Neural cell (in vitro differentiated cells): ENCODE data around the gene C20orf202. TPM values are rescaled to one million over a fixed set of nuclear protein-coding genes. Genes with fewer than 3 reads are reported as not detected.

ENCODE experiments used
- H2AFZ ChIP-seq: fragments of 200-600, 300-800 bp; sonication (generic), shearing (Covaris generic); 2 replicates; pipeline ENCODE4 v1.6.0; 2014; ENCODE audit warnings: low read depth, mild to moderate bottlenecking, antibody characterized with exemption, low read length, moderate library complexity
- H3F3A ChIP-seq: fragments of 200-600 bp; shearing (Covaris generic); 2 replicates; pipeline ENCODE4 v1.6.1; 2016; ENCODE audit warnings: mild to moderate bottlenecking, moderate library complexity, mixed read lengths, antibody characterized with exemption, low read length; ENCODE audit not compliant: insufficient read depth, poor library complexity, severe bottlenecking
- H3K27ac ChIP-seq: fragments of 200-600, 300-800 bp; sonication (generic), shearing (Covaris generic); 2 replicates; pipeline ENCODE4 v1.5.1; 2014; ENCODE audit warnings: mild to moderate bottlenecking, low read length, moderate library complexity
- H3K27me3 ChIP-seq: fragments of 300-800, 200-600 bp; sonication (generic), shearing (Covaris generic); 2 replicates; pipeline ENCODE4 v1.6.0; 2014; ENCODE audit warnings: mild to moderate bottlenecking, low read depth, low read length, moderate library complexity; ENCODE audit not compliant: insufficient read depth
- H3K36me3 ChIP-seq: fragments of 300-800, 200-600 bp; sonication (generic), shearing (Covaris generic); 2 replicates; pipeline ENCODE4 v1.5.1; 2014; ENCODE audit warnings: mild to moderate bottlenecking, antibody characterized with exemption, low read length, moderate library complexity; ENCODE audit not compliant: insufficient read depth
- H3K4me2 ChIP-seq: fragments of 300-800, 200-600 bp; sonication (generic), shearing (Covaris generic); 2 replicates; pipeline ENCODE4 v1.6.0; 2014; ENCODE audit warnings: mild to moderate bottlenecking, low read length
- H3K4me3 ChIP-seq: fragments of 300-800, 200-600 bp; sonication (generic), shearing (Covaris generic); 2 replicates; pipeline ENCODE4 v1.5.1; 2014; ENCODE audit warnings: mild to moderate bottlenecking, low read length, moderate library complexity
- H3K79me2 ChIP-seq: fragments of 200-600 bp; shearing (Covaris generic); replicated peaks from 2 replicates; pipeline ENCODE4 v1.6.0; 2014; ENCODE audit warnings: mild to moderate bottlenecking, low read length, moderate library complexity; ENCODE audit not compliant: insufficient read depth
- H3K9ac ChIP-seq: fragments of 300-800, 200-600 bp; sonication (generic), shearing (Covaris generic); 2 replicates; pipeline ENCODE4 v1.6.1; 2016; ENCODE audit warnings: mild to moderate bottlenecking, low read length, mixed read lengths
- H3K9me2 ChIP-seq: fragments of 200-600 bp; shearing (Covaris generic); 2 replicates; pipeline ENCODE4 v1.6.1; 2016; ENCODE audit warnings: mild to moderate bottlenecking, low read length, mixed read lengths; ENCODE audit not compliant: insufficient read depth
- H3K9me3 ChIP-seq: fragments of 200-600, 300-800 bp; sonication (generic), shearing (Covaris generic); 2 replicates; pipeline ENCODE4 v1.6.1; 2016; ENCODE audit warnings: mild to moderate bottlenecking, mixed run types, low read length, moderate library complexity, mixed read lengths
- H4K20me1 ChIP-seq: fragments of 200-600 bp; shearing (Covaris generic); 2 replicates; pipeline ENCODE4 v1.6.1; 2016; ENCODE audit warnings: mild to moderate bottlenecking, mixed run types; ENCODE audit not compliant: insufficient read depth
- EP300 ChIP-seq: fragments of 450-650 bp; conservative IDR thresholded peaks from 2 replicates; pipeline ENCODE4 v1.6.1; 2014; ENCODE audit warnings: antibody characterized with exemption, mild to moderate bottlenecking, moderate library complexity; ENCODE audit not compliant: poor library complexity, severe bottlenecking
- EZH2 ChIP-seq: fragments of 200-600, 300-800 bp; shearing (Covaris generic), sonication (generic); IDR thresholded peaks from 2 replicates; pipeline ENCODE4 v1.6.1; 2014; ENCODE audit warnings: antibody characterized with exemption, low read length, borderline replicate concordance, mild to moderate bottlenecking; ENCODE audit not compliant: insufficient read depth, poor library complexity, severe bottlenecking
- MXI1 ChIP-seq: fragments of 450-650 bp; conservative IDR thresholded peaks from 2 replicates; pipeline ENCODE4 v1.6.1; 2014; ENCODE audit warnings: antibody characterized with exemption, mild to moderate bottlenecking; ENCODE audit not compliant: poor library complexity, severe bottlenecking
- POLR2AphosphoS5 ChIP-seq: IDR thresholded peaks from 2 replicates; pipeline ENCODE4 v1.6.1; 2012
- RAD21 ChIP-seq: fragments of 450-650 bp; conservative IDR thresholded peaks from 2 replicates; pipeline ENCODE4 v1.6.1; 2014; ENCODE audit warnings: antibody characterized with exemption, mild to moderate bottlenecking, moderate library complexity
- REST ChIP-seq: IDR thresholded peaks from 2 replicates; pipeline ENCODE4 v1.6.1; 2012; ENCODE audit warnings: borderline replicate concordance
- SMC3 ChIP-seq: fragments of 450-650 bp; conservative IDR thresholded peaks from 2 replicates; pipeline ENCODE4 v1.6.1; 2014; ENCODE audit warnings: antibody characterized with exemption, mild to moderate bottlenecking, moderate library complexity; ENCODE audit not compliant: poor library complexity
- TAF1 ChIP-seq: IDR thresholded peaks from 2 replicates; pipeline ENCODE4 v1.6.1; 2012; ENCODE audit warnings: low read depth
- polyA plus RNA-seq: library from polyadenylated mRNA; depleted of rRNA; stranded (reverse); fragments of >200 nt; gene quantifications from 2 replicates; pipeline ENCODE4 v1.2.3, GENCODE V29; 2014
- TF ChIP-seq, protein P1 (sequence below): fragments of 450-650 bp; IDR thresholded peaks from 2 replicates; pipeline ENCODE4 v1.5.1; 2014; ENCODE audit warnings: antibody characterized with exemption, mild to moderate bottlenecking, moderate library complexity; ENCODE audit not compliant: poor library complexity, severe bottlenecking

The C20orf202 gene
- polyA plus RNA-seq, 1 donor from 2014 or later = 0.62 TPM

- no peaks in the 10 kb centered on the region for H3K9me2 ChIP-seq
- no peaks in the 10 kb centered on the region for H3K36me3 ChIP-seq
- TF ChIP-seq EP300 (no peak), MXI1 (no peak), POLR2AphosphoS5 (no peak), REST (no peak), TAF1 (no peak), SMC3 (no peak), RAD21 (no peak), EZH2 (no peak)
- TF ChIP-seq, protein P1, sequence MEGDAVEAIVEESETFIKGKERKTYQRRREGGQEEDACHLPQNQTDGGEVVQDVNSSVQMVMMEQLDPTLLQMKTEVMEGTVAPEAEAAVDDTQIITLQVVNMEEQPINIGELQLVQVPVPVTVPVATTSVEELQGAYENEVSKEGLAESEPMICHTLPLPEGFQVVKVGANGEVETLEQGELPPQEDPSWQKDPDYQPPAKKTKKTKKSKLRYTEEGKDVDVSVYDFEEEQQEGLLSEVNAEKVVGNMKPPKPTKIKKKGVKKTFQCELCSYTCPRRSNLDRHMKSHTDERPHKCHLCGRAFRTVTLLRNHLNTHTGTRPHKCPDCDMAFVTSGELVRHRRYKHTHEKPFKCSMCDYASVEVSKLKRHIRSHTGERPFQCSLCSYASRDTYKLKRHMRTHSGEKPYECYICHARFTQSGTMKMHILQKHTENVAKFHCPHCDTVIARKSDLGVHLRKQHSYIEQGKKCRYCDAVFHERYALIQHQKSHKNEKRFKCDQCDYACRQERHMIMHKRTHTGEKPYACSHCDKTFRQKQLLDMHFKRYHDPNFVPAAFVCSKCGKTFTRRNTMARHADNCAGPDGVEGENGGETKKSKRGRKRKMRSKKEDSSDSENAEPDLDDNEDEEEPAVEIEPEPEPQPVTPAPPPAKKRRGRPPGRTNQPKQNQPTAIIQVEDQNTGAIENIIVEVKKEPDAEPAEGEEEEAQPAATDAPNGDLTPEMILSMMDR = no peak
Observed at GRCh38 chr20:1197801-1198200, 5.5 kb upstream of the C20orf202 start.

DNA sequence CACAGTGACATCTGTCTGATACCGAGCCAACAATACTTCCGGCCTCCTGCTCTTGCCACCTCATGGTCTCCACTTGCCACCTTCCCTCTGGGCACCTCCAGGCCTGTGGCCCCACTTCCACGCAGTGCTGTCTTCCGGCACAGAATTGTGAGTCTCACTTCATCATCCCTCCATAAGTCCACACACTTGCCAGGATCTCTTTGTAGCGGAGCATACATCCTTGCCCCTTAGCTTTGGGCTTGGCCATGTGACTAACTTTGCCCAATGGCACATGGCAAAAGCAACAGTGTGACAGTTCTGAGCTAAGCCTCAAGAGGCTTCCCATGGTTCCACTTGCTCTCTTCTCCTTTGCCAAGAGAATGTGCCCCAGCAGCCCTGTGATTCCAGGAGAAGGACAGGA is 4.5 kb upstream of the C20orf202 start:
- Histone ChIP-seq H3K9me2 (no peaks in the 10 kb centered on the region), H4K20me1 (no peaks in the 10 kb centered on the region), H3K36me3 (no peaks in the 10 kb centered on the region), H3K27ac (no peak overlapping the region), H3F3A (no peaks in the 10 kb centered on the region), H3K79me2 (no peaks in the 10 kb centered on the region), H3K4me2 (no peak overlapping the region), H3K4me3 (no peak overlapping the region), H3K27me3 (no peaks in the 10 kb centered on the region), H2AFZ (no peak overlapping the region), H3K9ac (no peak overlapping the region), H3K9me3 (no peaks in the 10 kb centered on the region)
- TF ChIP-seq MXI1 (no peak), EZH2 (no peak), EP300 (no peak), SMC3 (no peak), TAF1 (no peak), RAD21 (no peak), REST (no peak), POLR2AphosphoS5 (no peak)
- TF ChIP-seq, protein P1 = no peak

More at GRCh38 chr20:1197801-1198200, 5.5 kb upstream of the C20orf202 start:
- no peak overlapping the region for H3K4me2 ChIP-seq
- H4K20me1 ChIP-seq = no peaks in the 10 kb centered on the region
- H2AFZ ChIP-seq = no peak overlapping the region
- H3F3A ChIP-seq = no peaks in the 10 kb centered on the region
- no peak overlapping the region for H3K4me3 ChIP-seq
- H3K79me2 ChIP-seq = no peaks in the 10 kb centered on the region
- H3K27me3 ChIP-seq = no peaks in the 10 kb centered on the region
- no peaks in the 10 kb centered on the region for H3K9me3 ChIP-seq
- H3K27ac ChIP-seq = no peak overlapping the region
- H3K9ac ChIP-seq = no peak overlapping the region
